Cortex of kidney (tissue), 1 donor: ENCODE data around the gene TUBD1.
"Not testable (repeated sequence)": the region's sequence is repeated elsewhere in the genome, so short reads cannot be mapped to it uniquely, and the experiment has no call there.

Source experiments
- DNase-seq: peaks from one replicate; lab custom pipeline; 2025; lab: John Stamatoyannopoulos, UW

The TUBD1 gene

DNA sequence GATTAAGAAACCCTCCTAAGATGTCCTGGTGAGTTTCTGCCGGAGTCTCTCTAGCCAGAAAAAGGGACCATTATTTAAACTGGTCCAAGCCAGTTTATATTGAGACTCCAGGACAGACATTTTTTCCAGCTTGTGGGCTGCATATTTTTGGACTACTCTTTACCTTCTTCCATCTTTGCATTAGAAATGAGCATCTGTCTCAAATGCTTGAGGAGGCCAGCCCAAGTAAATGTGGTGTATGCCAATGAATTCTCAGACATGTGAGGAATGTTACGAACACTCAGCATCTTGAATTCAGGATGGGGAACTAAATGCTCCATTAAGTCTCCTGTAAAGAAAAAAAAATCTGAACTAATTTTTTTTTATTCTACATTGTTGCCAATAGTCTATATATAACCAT is 18.4 kb downstream of the TUBD1 start:
- DNase-seq, result no peak

DNA sequence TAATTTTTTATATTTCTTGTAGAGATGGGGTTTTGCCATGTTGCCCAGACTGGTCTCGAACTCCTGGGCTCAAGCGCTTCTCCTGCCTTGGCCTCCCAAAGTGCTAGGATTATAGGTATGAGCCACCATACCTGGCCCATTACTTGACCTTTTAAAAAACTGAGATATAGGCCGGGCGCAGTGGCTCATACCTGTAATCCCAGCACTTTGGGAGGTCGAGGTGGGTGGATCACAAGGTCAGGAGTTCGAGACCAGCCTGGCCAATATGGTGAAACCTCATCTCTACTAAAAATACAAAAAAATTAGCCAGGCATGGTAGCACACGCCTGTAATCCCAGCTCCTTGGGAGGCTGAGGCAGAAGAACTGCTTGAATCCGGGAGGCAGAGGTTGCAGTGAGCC is 19.3 kb downstream of the TUBD1 start:
- DNase-seq, result not testable (repeated sequence)

DNA sequence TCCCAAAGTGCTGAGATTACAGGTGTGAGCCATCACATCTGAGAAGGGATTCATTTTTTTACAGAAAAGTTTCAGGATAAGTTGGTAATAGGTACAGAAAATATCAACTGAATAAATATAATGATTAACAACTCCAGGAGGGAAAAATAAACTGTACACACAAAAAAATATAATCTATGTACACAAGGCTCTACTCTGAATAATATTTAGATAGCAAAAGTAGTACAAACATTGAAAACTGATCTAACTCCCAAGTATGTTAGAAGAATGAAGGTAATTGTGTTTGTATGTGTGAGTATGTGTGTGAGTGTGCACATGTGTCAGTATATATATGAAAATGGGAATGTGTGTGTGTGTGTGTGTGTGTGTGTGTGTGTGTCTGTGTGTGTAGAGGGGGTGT is 20.4 kb downstream of the TUBD1 start:
- DNase-seq, result no peak

DNA sequence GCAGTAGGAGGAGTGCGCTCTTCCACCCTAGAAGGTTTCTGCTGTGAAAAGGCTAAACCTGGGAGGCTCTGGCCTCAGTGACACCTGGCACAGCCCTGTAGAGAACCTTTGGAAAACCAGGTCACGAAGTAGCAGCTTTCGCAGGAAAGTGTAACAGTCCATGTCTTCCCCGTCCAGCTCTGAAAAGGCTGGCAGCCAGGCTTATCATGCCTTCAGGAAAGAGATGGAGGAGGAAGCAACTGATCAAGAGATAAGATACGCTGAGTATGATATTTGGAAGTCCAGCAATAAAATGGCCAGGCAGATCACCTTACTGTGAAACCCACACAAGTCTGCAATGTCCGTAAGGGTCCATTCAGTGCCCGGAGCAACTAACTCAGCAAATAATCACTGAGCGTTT is 22.3 kb downstream of the TUBD1 start:
- no peak for DNase-seq

DNA sequence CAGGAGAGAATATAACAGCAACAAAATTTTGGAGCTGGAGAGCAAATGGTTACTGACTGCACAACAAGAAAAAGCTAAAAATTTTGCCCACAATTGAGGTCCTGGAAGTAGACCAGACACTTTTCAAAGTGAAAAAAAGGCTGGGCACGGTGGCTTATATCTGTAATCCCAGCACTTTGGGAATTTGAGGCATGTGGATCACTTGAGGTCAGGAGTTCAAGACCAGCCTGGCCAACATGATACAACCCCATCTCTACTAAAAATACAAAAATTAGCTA is 22.9 kb downstream of the TUBD1 start:
- DNase-seq, result no peak

DNA sequence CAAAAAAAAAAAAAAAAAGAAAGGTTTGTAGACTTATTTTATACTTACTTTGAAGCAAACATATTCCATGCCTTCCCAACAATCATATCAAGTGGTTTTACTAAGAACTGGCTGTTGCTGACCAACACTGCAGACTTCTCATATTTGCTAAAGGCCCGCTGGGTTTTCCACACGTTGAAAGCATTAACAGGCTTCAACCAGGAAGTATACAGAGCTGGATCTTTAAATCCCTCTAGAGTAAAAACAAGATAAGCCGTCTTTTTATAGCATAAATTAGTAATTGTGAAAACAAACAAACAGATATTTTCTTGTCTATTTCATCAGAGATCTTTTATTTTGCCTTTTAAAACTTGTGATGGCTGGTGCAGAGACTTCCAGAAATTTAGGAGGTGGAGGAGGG is 29.1 kb downstream of the TUBD1 start:
- DNase-seq, result no peak

DNA sequence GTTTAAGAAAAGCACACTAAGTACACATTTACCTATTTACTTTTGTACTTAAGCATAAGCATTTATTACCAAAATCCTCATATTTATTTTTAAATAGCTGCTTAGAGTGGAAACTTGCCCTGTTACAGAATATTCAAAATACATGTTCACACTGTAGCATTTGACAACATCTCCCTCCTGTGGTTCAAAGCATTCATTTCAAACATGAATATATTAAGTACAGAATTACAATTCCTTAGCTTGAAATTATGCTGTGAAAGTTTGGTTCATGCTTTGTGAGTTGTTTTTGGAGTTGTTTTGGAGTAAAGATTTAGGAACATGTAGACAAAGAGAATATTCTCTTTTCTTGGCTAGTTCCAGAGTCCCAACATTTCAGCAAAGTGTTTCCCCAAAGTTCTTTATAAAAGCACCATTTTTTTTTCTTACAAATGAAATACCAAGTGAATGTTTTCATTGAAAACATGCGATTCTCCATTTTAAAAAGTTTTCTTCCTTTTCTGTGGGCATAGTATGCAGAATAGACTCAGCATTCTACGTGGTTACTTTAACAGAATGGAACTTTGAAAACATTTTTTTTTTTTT is 33.2 kb downstream of the TUBD1 start:
- DNase-seq, result no peak

DNA sequence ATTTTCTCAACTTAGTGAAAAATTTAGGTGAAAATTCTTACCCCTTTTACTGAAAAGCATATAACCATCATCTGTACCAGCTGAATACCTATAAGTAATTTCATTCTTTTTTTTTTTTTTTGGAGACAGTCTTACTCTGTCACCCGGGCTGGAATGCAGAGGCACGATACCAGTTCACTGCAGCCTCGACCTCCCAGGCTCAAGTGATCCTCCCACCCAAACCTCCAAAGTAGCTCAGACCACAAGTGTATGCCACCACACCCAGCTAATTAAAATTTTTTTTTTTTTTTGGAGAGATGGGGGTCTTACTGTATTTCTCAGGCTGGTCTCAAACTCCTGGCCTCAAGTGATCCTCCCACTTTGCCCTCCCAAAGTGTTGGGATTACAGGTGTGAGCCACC is 33.8 kb downstream of the TUBD1 start:
- DNase-seq, result no peak

DNA sequence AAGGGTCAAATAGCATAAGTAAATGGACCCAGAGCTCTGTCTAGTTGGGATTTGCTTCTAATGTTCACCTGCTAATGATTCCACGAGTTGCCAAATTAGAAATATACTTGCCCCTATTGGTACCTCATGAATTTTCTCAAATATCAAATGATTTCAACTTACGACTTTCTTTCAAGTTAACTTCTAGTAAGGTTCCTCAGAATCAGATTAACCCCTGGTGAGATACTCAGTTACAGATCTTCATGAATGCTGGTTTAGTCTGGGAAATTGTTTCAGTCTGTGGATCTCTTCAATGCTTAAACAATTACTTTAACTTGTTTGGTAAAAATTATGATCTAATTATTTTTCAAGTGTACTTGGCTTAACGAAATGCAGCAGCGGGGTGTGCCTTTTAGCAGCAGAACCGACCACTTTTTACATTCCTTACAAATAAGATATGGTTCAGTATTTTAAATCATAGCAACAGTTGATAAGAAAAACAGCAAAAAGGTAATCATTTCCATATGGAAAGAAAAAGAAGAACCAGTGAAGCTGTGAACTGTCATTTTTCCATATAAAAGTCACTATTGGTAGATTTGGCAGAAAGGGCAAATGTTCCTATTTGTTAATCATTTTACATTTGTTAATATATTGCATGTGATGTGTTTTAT is 34.5 kb downstream of the TUBD1 start:
- DNase-seq, result no peak

DNA sequence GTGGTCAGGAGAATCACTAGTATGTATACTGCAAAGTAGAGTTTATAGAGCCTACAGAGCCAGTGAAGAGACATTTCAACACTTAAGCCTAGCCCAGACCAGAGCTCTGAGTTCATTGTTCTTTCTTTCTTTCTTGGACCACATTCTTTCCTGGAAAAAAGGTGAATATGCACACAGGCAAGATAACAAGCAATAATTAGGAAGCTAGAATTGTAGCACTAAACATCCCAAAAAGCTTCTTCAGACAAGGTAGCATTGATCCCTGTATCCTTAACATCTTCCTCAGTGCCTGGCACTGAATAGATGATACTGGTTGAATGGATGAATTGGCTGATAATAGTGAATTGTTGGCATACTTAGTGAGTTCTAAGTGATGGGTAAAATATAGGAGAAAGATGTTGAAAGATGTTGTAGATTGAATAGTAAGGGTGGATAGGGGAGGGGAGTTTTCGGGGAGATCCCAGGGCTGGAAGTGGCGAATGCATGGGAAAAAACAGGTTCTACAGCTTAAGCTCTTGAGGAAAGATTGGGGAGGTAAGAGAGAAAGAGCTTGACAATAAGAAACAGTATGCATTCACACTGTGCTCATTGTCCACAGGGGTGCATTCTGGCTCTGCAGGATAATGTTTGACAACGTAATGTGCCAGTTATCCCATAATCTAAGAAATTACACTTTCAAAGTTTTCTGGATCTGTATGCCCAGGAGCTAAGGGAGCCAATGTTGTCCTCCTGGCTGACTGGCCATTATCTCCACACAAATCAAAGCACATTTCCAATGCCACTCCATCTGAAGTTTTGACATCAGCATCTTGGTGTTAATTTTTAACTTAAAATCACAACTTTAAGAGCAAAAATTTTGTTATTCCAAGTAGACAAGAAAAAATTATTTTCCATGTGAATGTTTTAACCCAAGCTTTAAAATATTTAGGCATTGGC is 35.6 kb downstream of the TUBD1 start:
- DNase-seq, result no peak

DNA sequence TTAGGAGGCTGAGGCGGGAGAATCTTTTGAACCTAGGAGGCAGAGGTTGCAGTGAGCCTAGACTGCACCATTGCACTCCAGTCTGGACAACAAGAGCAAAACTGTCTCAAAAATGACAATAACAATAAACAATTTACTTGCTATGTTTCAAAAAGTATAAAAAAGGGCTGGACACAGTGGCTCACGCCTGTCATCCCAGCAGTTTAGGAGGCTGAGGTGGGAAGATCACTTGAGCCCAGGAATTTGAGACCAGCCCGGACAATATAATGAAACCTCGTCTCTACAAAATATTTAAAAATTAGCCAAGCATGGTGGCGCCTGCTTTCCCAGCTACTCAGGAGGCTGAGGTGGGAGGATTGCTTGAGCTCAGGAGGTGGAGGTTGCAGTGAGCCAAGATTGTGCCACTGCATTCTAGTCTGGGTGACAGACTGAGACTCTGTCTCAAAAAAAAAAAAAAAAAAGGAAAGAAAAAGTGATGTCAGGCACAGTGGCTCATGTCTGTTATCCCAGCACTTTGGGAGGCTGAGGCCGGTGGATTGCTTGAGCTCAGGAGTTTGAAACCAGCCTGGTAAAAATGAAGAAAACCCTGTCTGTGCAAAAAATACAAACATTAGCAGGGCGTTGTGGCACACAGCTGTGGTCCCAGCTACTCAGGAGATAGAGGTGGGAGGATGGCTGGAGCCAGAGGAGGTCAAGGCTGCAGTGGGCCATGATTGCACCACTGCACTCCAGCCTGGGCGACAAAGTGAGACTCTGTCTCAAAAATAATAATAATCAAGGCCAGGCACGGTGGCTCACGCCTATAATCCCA is 38.6 kb downstream of the TUBD1 start:
- not testable (repeated sequence) for DNase-seq

DNA sequence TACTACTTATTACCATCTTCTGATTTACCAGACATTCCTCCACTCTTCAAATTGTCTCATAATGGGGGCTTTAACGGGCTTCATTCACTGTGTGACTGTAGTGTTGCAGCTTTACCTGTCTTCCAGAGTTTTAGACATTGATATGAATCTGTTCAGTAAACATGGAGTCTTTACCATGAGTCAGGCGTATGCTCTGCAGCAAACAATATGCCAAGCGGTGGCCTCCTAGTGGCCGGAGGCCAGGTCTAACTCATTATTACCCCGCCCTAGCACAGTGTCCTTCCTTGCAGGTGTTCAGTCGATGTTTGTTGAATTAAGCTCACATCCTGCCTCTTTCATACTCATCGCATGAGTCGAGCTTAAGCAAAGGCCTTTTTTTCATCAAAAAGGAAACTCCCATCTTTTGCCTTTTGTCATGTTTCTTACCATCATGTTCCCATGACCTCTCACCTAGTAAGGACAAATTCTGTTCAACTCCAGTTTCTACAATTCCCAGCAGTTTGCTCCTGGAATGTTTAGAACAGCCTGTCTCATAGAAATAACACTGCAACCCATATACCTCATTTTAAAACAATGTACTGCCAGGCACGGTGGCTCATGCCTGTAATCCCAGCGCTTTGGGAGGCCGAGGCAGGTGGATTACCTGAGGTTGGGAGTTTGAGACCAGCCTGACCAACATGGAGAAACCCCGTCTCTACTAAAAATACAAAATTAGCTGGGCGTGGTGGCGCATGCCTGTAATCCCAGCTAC is 39.4 kb downstream of the TUBD1 start:
- DNase-seq, result no peak

DNA sequence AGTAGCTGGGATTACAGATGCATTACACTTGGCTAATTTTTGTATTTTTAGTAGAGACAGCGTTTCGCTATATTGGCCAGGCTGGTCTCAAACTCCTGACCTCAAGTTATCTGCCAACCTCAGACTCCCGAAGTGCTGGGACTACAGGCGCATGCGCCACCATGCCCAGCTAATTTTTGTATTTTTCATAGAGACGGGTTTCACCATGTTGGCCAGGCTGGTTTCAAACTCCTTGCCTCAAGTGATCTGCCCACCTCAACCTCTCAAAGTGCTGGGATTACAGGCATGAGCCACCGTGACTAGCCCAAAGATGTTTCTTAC is 39.9 kb downstream of the TUBD1 start:
- DNase-seq, result not testable (repeated sequence)

DNA sequence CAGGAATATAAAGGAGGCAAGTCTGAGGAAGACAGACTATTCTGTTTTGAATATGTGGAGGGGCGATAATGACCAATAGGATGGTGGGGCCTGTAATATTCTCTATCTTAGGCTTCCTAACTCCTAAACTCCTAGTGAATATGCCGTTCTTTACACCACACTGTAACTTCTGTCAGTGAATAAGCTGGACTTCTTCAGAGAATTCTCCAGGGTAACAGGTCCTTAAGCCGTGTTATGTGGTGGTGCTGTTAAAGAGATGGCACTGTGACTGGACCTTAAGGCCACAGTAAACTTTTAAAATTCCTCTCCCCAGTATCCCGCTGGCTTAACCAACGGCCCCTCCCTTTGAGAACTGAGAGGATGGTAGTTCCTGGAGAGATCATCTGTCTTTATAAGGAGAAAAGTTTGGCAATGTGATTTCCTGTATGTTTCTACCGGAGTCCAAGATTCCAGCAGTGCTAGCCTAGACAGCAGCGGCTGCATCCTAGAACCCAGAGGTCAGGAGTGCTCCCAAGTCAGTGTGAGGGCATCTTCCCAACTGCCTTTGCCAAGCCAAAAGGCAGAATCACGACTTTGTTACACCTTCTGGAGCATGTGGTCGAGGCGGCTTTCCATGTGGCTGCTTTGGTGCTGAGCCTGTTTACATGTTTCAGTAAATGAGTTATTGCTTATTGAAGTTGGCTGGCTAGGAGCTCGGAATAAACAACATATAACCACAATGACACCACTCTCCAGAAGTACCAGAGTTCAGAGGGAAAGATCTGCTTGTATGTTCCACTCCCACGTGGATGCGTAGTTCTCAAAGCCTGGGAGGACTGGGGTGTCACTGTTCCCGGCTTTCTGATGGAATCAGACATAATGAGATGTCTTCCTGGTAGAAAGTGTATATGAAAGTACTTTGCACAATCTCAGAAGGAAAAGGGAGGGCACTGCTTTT is 41.0 kb downstream of the TUBD1 start:
- DNase-seq, result no peak

DNA sequence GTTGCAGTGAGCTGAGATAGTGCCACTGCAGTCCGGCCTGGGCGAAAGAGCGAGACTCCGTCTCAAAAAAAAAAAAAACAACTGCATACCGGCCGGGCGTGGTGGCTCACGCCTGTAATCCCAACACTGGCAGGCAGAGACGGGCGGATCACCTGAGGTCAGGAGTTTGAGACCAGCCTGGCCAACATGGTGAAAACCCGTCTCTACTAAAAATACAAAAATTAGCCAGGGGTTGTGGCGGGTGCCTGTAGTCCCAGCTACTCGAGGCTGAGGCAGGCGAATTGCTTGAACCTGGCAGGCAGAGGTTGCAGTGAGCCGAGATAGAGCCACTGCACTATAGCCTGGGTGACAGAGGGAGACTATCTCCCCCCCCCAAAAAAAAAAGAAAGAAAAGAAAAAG is 42.4 kb downstream of the TUBD1 start:
- DNase-seq, result not testable (repeated sequence)

DNA sequence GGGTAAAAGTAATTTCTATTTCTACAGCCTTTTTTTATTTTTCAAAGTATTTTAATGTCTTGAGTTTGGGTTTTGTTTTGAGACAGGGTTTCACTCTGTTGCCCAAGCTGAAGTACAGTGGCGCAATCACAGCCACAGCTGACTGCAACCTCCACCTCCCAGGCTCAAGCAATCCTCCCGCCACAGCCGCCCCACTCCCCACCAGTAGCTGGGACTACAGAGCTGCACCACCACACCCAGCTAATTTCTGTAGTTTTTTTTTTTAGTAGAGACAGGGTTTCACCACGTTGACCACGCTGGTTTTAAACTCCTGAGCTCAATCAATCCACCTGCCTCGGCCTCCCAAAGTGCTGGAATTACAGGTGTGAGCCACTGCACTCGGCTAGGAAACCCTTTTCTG is 44.0 kb downstream of the TUBD1 start:
- no peak for DNase-seq

DNA sequence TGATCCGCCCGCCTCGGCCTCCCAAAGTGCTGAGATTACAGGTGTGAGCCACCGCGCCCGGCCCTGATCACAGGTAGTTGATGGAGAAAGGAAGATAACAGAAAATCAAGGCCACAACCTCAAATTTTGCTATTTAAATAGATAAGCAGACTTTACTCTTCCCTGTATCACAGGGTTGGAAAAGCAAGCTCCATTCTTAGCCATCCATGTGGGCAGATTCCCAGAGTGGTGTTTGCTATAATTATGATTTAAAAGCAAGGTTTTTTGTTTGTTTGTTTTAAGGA is 44.4 kb downstream of the TUBD1 start:
- DNase-seq, result no peak

DNA sequence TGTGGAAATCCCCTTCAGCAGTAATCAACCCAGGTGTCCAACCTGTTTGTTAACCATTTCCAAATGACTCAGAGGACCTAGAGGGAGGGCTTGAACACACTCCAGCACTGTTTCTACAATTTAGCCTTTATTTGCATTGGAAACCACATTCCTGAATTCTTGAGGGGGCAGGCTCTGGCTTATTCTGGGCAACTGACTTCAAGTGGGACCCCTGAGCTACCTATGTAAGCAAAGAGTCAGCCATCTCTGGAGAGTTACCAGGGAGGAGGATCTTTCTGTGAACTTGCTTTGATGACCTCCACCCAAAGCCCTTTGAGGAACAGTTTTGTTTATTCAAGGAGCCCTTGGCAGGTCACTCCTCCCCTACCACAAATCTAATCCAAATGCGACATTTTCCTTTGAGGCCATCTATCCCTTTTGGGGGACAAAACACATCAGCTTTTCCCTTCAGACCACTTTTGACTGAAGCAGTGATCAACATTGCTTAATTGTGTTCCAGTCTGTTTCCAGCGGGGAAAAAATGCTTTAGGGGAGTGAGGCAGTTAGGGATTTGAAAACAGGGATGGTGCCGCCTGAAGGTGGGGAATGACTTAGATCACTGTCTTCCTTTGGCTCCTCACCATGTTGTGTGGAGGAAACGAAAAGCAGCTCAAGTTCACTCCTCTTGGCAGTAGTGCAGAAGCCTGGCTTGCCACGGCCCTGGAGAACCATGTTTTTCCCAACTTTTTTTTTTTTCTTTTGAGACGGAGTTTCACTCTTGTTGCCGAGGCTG is 46.2 kb downstream of the TUBD1 start:
- DNase-seq, result no peak

DNA sequence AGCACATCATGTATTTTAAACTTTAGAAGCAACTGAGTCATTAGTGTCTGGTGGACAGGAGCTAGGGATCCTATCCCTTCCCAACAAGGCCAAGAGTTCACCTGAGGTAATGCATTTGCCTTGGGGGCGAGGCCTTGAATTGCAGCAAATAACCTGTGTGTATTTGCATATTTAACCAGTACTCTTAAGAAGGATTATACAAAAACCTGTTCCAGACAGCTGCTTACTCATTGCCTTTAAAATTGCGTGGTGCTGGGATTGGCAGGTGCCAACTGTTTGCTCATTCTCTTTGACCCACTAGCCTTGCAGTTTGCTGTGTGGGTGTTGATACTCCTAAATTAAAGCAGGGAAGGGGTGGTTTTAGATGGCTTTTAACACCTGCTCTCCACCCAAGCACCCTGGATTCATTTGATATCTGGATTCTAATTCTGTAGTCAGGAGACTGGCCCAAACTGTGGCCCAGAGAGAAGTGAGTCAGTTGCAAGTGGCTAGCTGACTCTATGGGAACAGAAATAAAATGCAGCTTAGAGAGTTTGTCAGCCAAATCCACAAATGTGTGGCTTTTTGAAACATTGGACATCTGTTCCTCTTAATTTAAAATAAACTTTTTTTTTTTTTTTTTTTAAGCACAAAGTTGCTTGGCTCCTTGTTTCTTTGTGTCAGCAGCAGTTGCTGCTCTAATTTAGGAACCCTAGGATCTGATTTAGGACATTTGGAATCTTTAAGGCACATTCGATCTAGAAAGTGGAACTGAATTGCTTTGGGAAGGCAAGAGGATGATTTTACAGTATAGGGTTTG is 46.9 kb downstream of the TUBD1 start:
- DNase-seq, result no peak
